Right forelimb (tissue), 1 donor: Measurements from ENCODE around the gene BCAS3.

Source experiments
- DNase-seq: peaks from one replicate; pipeline ENCODE4 v3.0.0-alpha.2; 2018

Gene BCAS3

DNA sequence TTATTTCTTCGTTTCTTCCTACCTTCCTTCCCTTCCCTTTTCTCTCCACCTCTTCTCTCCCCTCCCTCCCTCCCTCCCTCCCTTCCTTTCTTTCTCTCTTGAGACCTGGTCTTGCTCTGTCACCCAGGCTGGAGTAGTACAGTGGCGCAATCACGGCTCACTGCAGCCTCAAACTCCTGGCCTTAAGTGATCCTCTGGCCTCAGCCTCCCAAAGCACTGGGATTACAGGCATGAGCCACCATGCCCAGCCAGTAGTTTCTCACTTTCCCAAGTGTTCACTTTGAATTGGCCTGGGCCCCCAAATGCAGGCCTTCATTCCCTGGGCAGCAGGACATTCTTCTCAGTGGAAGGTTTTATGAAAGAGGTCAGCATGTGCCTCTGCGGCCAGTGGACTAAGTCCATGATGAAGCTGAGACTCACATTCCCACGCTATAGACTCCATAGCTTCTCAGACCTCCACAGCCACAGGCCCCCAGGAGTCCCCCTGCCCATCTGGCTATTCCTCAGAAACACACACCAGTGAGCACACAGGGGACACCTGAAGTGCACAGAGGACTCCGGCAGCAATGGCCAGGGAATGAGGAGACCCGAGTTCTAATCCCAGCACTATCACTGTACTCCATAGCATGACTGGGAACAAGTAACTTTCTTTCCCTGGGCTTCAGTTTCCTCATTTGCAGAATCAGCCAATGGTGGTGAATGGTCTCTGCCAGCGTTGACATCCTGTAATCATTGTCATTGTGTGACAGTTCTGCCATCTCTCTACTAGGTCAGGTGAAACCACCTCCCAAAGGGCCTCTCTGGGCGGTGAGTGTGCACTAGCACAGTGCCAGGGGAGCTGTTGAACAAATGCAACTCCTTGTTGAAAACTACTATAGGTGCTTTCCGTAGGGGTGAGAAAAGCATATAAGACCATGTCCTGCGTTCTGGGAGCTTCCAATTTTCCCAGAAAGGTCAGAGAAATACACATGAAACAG, 652.8 kb downstream of the BCAS3 start:
- DNase-seq: no peak

DNA sequence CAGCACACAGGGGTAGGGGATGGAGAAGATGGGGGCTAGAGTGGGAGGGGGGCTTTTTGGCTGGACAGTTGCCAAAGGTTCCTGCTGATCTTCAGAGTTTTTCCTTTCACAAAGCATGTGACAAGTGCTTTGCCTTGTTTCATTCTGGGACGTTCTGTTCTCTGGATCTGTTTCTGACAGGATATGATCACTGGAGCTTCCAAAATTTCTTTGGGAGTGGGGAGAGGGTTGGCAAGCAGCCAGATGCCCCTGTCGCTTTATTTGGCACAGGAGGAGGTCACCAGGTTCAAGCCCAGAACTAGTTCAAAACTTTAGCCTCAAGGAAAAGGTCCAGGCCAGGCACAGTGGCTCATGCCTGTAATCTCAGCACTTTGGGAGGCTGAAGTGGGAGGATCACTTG, 653.5 kb downstream of the BCAS3 start:
- DNase-seq: no peak

DNA sequence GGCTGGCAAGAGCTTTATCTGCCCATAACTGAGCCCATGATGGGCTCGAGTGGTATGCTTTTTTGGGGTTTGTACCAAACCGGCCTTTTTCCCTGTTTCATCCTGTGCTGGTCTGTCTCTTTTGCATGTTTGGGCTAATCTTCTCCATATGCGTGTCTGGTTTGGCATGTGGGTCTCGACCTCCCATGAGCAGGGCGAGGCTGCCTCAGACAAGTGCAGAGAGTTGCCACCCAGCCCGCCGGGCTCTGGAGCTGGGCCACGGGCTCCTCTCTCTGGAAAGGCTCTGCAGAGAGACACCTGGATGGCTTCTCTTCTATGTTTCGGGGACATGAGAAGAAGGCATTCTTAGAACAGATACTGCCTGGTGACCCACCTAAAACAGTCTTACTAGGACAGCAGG, 654.2 kb downstream of the BCAS3 start:
- no peak for DNase-seq

DNA sequence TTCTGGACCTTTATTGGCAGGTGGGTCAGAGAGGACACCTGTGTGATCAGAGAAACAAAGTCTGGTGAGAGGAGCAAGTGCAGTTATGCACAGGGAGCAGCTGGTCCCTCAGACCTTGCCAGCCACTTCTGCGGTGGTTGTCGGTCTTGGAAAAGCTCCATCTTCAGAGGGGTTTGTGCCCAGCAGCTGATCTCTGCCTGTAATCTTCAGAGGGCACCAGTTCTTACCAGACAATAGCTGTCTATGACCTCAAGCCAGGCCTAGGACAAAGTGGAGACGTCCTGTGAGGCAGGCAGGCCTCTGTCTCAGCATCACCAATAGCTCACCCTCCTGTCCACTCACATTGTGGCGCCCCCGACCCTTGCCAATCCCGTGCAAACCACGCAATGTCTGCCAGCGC, 655.5 kb downstream of the BCAS3 start:
- no peak for DNase-seq

DNA sequence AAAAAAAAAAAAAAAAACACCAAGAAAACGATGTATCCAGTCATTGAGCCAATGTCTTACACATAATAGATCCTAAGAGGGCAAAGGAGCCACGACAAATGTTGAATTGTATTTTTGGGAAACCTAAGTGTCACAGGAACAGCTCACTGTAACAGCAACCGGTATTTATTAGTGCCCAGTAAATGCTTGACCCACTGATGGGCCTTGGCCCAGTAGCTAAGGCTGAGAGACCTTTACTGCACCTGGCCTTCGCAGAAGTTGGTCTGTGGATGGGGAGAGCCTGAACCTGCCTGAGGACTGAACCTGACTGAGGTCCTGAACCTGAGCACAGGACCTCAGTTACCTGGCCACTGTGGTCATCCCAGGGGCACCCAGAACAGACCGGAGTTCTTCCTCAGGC, 657.0 kb downstream of the BCAS3 start:
- no peak for DNase-seq

DNA sequence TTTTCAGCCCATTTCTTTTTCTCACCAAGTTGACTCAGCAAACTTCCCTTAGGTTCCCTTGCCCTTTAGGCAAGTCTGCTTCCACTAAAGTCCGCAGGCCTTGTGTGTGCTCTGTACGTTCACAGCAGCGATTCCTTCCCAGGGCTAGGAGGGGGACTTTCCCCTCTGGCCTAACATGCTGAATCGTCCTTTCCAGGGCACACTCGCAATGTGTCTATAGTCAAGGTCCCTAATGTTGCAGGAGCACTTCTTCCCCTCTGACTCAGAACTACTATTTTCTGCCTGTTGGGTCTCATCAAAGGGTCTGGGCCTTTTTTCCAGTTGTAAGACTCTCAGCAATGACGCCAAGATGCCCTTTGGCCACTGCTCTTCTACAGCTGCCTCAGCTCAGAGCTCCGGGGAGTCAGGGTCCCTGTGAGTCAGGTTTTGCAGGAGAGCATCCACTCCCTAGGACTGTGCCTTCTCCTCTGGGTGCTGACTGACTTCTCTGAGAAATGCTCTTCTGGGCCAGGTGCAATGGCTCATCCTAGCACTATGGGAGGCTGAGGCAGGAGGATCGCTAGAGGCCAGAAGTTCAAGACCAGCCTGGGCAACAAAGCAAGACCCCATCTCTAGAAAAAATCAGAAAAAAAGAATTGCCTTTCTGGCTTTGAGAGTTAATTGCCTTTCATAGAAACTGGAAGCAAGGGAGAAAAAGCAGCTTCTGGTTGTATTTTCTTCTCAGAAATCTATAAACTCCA, 657.6 kb downstream of the BCAS3 start:
- no peak for DNase-seq

DNA sequence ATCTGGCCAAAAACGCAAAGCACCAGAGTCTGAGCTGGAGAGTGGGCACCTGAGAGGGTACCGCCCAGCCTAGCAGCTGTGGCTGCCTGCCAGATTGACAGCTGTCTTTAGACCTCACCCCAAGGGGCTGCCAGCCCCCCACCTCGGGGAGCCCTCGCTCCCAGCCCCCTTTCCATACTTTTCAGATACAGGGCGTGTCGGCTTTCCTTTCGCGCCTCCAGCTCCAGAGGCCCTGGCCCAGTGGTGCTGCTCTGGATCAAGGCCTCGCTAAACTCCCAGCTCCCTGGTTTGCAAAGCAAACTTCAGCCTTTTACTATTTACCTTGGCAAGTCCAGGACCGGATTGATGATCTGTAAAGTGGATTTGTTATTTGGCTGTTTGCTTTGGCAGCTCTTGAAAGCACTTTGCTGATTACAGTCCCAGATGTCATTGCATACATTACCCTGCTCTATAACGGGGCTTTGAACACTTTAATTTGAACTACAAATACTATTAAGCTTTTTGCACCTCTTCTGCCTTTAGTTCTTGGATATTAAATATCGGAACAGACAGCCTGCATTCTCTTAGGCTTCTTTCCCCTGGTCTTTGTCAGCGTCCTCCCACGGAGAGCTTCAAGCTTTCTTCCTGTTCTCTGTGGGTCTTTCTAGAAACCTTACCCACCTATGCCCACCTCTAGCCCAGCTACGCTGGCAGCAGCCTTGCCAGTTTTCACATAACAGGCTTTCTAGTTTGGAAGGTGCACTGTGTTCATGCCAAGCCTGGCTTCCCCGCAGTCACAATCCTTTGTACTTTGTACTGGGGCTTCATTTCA, 658.4 kb downstream of the BCAS3 start:
- DNase-seq: no peak

DNA sequence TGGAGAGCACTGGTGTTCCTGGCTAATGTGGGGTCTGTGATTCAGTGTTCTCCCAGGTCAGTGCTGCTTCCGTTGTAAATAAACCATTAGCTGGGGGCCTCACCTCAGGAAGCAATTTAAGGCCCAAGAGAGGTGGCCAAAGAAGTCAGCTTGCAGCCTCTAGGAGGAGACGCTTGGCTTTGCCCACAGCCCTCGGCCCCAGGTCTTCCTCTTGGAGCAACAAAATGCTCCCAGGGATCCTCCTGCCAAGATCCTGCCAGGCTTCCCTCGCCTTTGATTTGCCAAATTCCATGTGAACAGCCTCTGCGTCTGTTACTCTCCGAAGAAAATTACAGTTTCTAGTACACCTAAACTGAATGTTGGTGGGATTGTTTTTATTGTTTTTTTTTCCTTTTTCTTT, 659.6 kb downstream of the BCAS3 start:
- no peak for DNase-seq

DNA sequence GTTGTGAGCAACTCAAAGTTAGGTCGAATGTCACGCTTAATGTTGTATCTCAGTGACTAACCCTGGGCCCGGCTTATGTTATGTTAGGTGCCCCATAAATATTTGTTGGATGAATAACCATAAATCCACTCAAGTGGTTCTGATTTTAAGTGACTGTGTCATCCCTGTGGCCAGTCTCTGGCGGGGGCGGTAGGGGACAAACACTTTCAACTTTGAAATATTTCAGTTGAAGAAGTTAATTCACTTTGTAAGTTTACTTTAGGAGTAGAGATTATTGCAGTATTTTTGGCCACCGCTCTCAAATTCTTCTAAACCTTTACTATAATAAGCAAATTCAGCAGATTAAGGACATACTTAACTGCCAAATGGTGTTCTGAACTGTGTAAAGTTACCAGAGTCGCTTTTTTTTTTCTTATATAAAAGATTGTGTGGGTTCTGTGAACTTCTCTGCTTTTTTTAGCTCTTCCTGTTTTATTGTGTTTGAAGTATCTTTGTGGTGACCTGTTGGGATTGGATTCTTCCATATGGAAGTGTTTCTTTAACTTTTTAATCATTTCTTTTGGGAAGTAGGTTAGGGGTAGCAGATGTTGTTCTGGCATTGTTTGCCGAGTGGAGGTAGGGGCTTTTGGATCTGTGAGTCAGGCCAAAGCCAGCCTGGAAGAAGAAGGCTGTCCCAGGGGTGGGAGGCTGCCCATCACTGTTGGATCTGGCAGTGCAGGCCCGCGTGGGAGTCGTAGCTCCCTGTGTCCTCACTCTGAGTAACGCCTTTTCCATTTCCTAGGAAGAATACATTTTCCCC, 660.5 kb downstream of the BCAS3 start:
- DNase-seq: no peak

DNA sequence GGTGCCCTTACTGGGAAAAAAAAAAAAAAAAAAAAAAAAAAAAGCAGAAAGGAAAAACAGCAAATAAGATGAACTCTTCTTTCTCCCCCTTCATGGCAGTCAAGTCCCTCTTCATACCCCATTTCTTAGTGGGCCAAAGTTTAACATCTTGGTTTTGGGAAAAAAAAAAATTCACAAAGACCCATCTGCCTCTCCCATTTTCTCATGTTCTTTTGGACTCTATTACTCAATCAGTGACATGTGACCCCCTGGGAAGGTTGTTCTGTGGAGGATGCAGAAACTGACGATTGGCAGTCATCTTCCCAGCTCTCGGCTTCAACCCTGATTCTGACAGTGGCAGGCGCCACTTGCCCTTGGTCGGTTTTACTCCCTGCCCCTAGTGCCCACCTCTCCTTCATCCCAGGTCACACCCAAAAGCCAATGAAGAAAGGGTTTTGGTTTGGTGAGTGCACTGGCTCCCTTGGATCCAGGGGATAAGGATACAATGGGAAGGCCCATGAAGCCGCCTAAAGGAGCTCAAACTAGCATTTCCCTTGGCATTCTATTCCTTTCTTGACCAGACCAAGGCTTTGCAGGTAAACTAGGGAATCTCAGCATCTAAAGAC, 661.3 kb downstream of the BCAS3 start:
- DNase-seq: no peak

DNA sequence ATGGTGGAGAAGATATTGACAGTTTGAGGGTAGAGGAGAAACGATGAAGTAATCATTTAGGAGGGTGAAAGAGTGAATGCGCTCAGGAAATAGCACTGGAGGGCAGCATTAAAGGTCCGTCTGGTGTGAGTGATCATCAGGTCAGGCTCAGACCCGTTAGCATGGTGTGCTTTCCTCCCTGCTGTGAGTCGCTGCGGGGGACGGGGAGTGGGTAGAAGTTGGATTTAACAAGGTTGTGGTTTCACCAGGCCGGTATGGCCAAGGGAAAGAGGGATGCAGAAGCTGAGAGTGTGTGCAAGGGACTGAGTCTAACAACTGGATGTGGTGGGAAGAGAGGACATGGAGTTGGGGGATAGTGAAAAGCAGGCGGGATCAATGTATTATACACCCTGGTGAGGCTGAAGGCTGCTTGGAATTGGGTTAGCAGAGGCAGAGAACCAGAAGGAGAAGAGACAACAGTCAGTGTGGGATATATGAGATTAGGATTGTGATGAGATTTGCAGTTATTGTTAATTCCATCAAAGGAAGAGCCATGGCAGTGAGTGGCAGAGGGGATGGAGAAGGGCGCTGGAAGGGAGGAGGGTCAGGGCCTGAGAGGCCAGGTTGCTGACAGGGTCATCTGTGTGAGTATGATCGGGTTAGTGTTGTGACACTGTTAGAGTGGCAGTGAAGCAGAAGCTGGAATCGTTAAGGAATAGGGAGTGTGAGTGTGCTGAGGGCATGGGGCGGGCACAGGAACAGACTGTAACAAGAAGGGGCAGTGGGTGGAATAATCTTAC, 663.0 kb downstream of the BCAS3 start:
- DNase-seq: no peak

DNA sequence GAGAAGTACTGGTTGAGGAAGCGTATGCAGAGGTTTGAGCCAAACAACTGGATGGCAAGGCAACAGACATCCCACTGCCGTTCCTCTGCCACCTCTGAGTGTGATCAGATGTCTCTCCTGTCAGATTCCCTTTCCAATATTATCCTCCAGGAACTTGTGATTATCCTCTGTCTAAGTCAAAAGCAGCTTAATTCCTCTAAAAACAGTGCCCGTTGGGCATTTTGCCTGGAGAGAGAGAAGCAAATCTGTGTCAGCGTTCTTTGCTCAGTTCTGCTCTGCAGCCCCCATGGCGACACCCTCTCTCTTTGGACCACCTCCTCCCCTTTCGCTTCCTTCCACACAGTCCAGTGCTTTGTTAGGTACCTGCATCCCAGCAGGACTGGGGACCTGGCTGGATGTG, 665.9 kb downstream of the BCAS3 start:
- DNase-seq: no peak

DNA sequence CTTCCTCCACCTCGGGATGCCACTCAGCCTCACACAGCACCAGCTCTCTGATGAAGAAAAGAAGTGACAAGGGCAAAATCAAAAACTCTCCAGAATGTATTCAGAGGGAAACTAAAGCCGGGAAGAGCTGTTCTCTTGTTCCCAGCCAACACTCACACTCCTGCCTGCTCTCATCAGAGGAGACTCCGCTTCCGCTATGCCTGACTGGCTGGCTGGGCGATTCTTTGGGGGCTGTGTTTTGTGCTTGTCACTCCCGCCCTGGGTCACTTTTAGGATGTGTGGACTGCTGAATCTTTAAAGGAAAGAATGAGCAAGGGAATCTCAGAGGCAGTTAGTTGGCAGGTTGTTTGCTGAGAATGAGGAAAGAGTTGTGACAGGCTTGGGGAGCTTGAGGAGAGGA, 667.4 kb downstream of the BCAS3 start:
- DNase-seq: no peak

DNA sequence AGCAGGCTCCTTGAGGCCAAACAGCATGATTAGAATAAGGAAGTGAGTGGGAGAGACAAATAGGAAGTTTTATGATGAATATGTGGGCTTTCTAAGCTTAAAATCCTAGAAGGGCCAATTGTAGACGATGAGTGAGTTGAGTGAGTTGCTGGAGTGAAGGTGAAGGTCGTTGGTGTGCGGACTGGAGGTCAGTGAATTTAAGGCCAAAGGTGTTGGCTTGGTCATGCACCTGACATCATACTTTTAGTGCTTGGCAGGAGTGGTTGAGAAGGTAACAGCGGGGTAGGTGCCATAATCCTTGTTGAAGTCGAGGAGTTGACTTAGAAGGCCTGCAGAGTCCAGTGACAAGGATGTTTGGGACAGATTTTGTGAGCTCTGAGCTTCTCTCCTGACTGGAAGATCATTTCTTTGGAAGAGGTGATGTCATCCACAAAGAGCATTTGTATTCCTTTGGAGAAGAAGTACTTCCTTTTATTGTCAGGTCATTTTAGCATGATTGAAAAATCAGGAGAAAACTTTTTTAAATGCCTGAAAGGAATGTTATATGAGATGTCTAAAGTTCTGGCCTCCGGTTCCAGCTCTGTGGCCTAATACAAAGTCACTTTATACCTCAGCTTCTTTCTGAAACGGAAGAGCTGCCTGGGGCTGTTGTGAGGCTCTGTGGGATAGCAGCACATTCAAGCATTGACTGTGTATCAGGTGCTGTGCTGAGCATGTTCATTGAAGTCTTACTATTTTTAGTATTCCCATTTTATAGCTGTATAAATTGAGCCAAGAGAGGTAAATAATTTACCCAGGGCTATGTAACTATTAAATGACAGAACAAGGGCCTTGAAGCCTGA, 668.4 kb downstream of the BCAS3 start:
- DNase-seq: no peak

DNA sequence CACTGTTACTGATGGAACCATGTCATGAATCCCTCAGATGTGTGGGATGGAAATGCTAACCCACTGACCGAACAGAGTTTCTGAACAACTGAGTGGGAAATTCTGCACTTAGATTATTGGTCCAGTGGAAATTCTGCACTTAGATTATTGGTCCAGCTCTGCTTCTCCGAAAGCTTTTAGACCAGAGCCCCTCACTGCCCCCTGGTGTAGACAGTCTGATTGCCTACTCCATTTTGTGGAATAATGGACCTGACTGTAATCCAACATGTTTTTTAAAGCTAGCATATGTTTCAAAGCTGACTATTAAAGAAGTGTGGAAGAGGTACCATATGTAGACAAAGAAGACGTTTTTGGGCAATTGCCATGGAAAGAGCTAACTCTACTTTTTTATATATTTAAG, 671.7 kb downstream of the BCAS3 start:
- DNase-seq: no peak

DNA sequence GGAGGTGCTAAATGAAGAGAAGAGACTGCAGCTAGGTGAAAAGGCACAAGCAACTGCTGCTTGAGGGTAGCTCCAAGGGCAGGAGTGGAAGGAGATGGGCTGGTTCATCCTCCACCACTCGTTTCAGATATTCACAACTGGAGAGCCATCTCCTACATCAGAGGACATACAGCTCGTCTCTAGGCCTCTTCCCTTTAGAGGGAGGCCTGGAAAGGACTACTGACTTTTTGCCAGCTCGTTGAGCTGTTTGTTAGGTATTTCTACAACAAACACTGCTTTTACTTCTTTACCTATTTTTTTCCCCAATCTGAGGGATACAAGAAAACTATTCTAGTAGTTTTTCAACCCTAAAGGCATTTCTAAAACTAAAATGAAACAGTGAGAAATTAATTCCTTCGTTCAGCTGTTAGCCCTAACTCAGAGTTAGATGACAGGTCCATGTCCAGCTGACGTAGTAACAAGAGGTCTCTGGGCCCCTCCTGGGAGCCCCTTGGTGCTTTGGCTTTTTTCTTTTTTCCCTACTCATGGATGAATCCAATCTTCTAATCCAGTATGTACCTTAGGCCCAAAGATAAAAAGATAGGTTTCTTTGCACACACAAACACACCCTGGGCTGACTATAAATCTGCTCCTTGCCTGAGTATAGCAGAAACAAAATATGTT, 674.2 kb downstream of the BCAS3 start:
- no peak for DNase-seq

DNA sequence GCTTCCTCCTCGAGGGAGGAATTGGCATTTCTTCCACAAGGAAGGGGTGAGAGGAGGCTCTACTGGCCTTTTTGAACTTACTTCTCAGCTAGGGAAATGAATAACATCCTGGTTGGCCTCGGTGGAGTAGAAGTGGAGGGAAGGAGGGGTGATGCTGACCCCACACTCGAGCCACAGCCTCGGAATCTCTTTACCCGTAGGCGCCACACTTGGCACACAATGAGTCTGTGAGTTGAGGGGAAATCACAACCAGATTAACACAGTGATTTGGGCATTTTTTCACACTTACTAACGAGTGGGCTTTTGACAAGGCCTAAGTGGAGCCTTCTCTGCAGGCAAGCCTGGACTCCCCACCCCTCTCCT, 674.7 kb downstream of the BCAS3 start:
- no peak for DNase-seq

DNA sequence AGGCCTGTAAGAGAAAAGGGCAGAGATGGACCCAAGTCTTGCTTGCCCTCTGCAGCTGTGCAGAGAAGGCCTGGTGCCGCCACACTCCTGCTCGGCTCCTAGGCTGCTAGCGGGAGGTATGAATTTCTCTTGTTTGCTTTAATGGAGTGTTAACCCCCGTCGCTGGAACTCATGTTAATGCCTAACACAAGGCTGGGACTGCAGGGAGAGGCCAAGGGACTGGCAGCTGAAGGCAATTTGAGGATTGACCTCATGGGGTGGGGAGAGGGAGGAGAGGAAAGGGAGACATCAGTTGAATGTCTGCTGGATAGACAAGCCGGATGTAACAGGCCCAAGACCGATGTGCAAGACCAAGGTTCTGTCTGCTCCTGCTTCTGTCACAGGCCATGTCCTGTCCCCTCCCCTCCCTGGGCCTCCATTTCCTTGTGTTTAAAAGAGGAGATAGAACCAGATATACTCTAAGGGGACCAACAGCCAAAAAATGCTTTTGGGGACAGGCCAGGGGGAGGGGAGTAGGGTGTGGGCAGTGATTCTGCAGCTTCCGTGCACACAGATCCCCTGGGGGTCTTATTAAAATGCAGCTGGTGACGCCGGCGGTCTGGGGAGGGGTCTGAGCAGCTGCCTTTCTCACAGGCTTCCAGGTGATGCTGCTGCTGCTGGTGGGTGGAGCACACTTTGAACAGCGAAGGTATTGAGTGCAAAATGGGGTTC, 675.3 kb downstream of the BCAS3 start:
- no peak for DNase-seq

DNA sequence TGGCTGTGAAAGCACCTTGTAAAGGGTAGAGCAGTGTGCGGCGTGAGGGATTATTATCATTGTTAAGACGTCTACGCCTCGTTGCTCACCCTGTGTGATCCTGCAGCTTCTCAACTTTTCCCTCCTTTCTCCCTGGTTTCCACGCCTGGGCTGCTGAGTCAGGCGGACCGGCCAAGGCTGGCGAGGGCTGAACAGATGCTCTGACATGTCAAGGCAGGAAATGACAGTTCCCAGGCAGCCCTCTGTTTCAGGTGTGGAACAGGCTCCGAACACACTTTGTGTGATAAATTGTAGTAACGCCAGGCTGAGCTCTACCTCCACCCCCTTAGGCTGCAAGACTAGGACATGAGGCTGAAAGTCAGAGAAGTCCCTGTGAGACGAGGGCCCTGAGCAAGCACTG, 676.0 kb downstream of the BCAS3 start:
- no peak for DNase-seq
